ENCODE results near the gene CASQ2. TPM values are rescaled to one million over a fixed set of nuclear protein-coding genes. Genes with fewer than 3 reads are reported as not detected.

The CASQ2 gene
- total and polyA plus RNA-seq, 9 of the 15 experiments (the other 6 are each of a cell fraction or from before 2014, with no cell fraction given): not detected

- in situ Hi-C loops (cut with MboI): loop anchor here (5.0 to 10.0 kb wide), 2 partner anchors 177 to 699 kb away; no protein-coding TSS in a partner anchor
- POLR2A ChIA-PET: no interaction called here
- Histone ChIP-seq H3K36me3 (ENCODE audit: control insufficient read depth, insufficient read depth, low read length) (no peaks in the 10 kb centered on the region), H4K20me1 (replicated peaks; ENCODE audit: control insufficient read depth, insufficient read depth, low read length) (no peaks in the 10 kb centered on the region), H3K4me2 (ENCODE audit: insufficient read depth, low read length) (no peak overlapping the region), H3K4me3 (no peak overlapping the region), H3K9ac (ENCODE audit: insufficient read depth in 1 of 2, low read depth in 2 of 2, low read length in 2 of 2) (no peak overlapping the region), H3K4me1 (replicated peaks in 1 of 2; ENCODE audit: control insufficient read depth in 2 of 2, insufficient read depth in 2 of 2, low read length in 2 of 2) (no peaks in the 10 kb centered on the region), H3K79me2 (ENCODE audit: control insufficient read depth, insufficient read depth, low read length) (no peaks in the 10 kb centered on the region), H3K9me3 (replicated peaks; ENCODE audit: control insufficient read depth, insufficient read depth, low read depth, low read length) (no peaks in the 10 kb centered on the region), H2AFZ (ENCODE audit: low read depth, low read length) (no peak overlapping the region), H3K27me3 (ENCODE audit: control insufficient read depth in 2 of 2, insufficient read depth in 2 of 2, low read length in 2 of 2) (0 out of 5 replicates have a peak, but pooled peaks cover 0 to 3% of the 10 kb centered on the region in 2 experiments), H3K9me1 (ENCODE audit: control insufficient read depth, insufficient read depth, low read length) (no peaks in the 10 kb centered on the region), H3K27ac (ENCODE audit: extremely low read depth, low read depth, low read length) (no peak overlapping the region)
- no peak for TF ChIP-seq PBX2 (CRISPR knock-in tag; IDR thresholded peaks at IDR 0.05; ENCODE audit: low read depth)
- TF ChIP-seq PBX2 (tag; conservative IDR thresholded peaks at IDR 0.05; ENCODE audit: low read depth): no peak
- TF ChIP-seq ZNF644 (tag; IDR thresholded peaks at IDR 0.05; ENCODE audit: low read depth): no peak
- TF ChIP-seq MAFF (IDR thresholded peaks at IDR 0.05; ENCODE audit: low read length): no peak
- no peak for TF ChIP-seq ZNF436 (CRISPR knock-in tag; IDR thresholded peaks at IDR 0.05)
- TF ChIP-seq ZNF280B (CRISPR knock-in tag; IDR thresholded peaks at IDR 0.05): no peak
- no peak for TF ChIP-seq NR2F6 (CRISPR knock-in tag; IDR thresholded peaks at IDR 0.05)
- TF ChIP-seq E2F3 (CRISPR knock-in tag; IDR thresholded peaks at IDR 0.05): no peak
- 0% methylated on average over 1 of the region's 1 CpG for WGBS (ENCODE audit: insufficient coverage, low coverage, missing lambda C conversion rate)
- DNase-seq (ENCODE audit: extremely low read depth in 1 of 4, low spot score in 3 of 4): no peak
- no peak for FAIRE-seq
- no peak for ATAC-seq
- intact Hi-C loops (cut with micrococcal nuclease): loop anchor here (5.0 kb wide), 1 partner anchor 77 kb away; no protein-coding TSS in a partner anchor
- no TSS peak for BruUV-seq (replicated peaks)
- CTCF ChIA-PET (ENCODE audit: low intra/inter-chr PET ratio): no interaction called here
Observed at GRCh38 chr1:115805597-115805996, 37.1 kb upstream of the CASQ2 start.

All from K562 (cell line).